GM13976 (cell line): ENCODE results near the gene EIF1B.
A peak's percentile ranks its signal among the peaks of the same experiment; 100 is the strongest.

ENCODE experiments used
- DNase-seq: peaks from one replicate; pipeline ENCODE4 v3.0.0; 2012; ENCODE audit warnings: low spot score
- CTCF ChIP-seq: IDR thresholded peaks from 2 replicates; pipeline ENCODE4 v1.5.1; 2012; ENCODE audit warnings: borderline replicate concordance, mild to moderate bottlenecking; ENCODE audit not compliant: insufficient read depth; ENCODE audit errors: extremely low read depth, missing control alignments, control extremely low read depth
- in situ Hi-C: fragments of 300-500 bp; cut with MboI; formaldehyde crosslinking; loops from one replicate; pipeline ENCODE4 v1.12.0; 2022; ENCODE audit warnings: low sequenced_read_pairs, mixed read lengths, inconsistent platforms; ENCODE audit not compliant: unreplicated experiment

Gene EIF1B

GRCh38 chr3:40307176-40307575 lies 2.3 kb upstream of the EIF1B start:
- DNase-seq: no peak
- in situ Hi-C loops: no loop called here
- TF ChIP-seq CTCF: no peak

GRCh38 chr3:40308725-40309417 lies 636 bp upstream of the EIF1B start:
- in situ Hi-C loops: no loop called here
- TF ChIP-seq CTCF: no peak
- peak; percentile 13 for DNase-seq

- in situ Hi-C loops: no loop called here
- TF ChIP-seq CTCF: no peak
- DNase-seq: peak; percentile 59
Measured at GRCh38 chr3:40309925-40310695, 603 bp downstream of the EIF1B start.

- no peak for DNase-seq
- in situ Hi-C loops: no loop called here
- TF ChIP-seq CTCF: no peak
Measured at GRCh38 chr3:40310705-40311104, 1.2 kb downstream of the EIF1B start.

- in situ Hi-C loops: no loop called here
- TF ChIP-seq CTCF: no peak
Measured at GRCh38 chr3:40312661-40313226, 3.2 kb downstream of the EIF1B start.

GRCh38 chr3:40313975-40314860 lies 4.7 kb downstream of the EIF1B start:
- no peak for TF ChIP-seq CTCF
- in situ Hi-C loops: no loop called here
- DNase-seq: no peak

More at GRCh38 chr3:40312661-40313226, 3.2 kb downstream of the EIF1B start:
- no peak for DNase-seq
